ENCODE data around the gene C1QTNF9B.

GRCh38 chr13:23923031-23923430, 25.7 kb upstream of the C1QTNF9B start:
- TF ChIP-seq EZH2 (IDR thresholded peaks at IDR 0.05; ENCODE audit: low read length, unreplicated experiment): no peak
- TF ChIP-seq, protein P1, sequence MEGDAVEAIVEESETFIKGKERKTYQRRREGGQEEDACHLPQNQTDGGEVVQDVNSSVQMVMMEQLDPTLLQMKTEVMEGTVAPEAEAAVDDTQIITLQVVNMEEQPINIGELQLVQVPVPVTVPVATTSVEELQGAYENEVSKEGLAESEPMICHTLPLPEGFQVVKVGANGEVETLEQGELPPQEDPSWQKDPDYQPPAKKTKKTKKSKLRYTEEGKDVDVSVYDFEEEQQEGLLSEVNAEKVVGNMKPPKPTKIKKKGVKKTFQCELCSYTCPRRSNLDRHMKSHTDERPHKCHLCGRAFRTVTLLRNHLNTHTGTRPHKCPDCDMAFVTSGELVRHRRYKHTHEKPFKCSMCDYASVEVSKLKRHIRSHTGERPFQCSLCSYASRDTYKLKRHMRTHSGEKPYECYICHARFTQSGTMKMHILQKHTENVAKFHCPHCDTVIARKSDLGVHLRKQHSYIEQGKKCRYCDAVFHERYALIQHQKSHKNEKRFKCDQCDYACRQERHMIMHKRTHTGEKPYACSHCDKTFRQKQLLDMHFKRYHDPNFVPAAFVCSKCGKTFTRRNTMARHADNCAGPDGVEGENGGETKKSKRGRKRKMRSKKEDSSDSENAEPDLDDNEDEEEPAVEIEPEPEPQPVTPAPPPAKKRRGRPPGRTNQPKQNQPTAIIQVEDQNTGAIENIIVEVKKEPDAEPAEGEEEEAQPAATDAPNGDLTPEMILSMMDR (conservative IDR thresholded peaks at IDR 0.05; ENCODE audit: low read depth, low read length): no peak

All from PC-3 (cell line).